NCI-H2227 (cell line): ENCODE data around the gene CHAF1B.

ENCODE experiments used
- DNase-seq: peaks from one replicate; lab custom pipeline; 2025; ENCODE audit not compliant: unreplicated experiment; lab: John Stamatoyannopoulos, UW

CHAF1B gene

GRCh38 chr21:36461277-36461917 is 76.2 kb downstream of the CHAF1B start:
- no peak for DNase-seq

- no peak for DNase-seq
Measured at GRCh38 chr21:36461918-36462486, 76.8 kb downstream of the CHAF1B start.

GRCh38 chr21:36463204-36463603 is 78.0 kb downstream of the CHAF1B start:
- no peak for DNase-seq

- no peak for DNase-seq
Measured at GRCh38 chr21:36463991-36464390, 78.8 kb downstream of the CHAF1B start.

GRCh38 chr21:36464590-36464989 is 79.4 kb downstream of the CHAF1B start:
- no peak for DNase-seq

- DNase-seq, result no peak
Measured at GRCh38 chr21:36465478-36465877, 80.3 kb downstream of the CHAF1B start.

- DNase-seq, result no peak
Measured at GRCh38 chr21:36466061-36466511, 80.9 kb downstream of the CHAF1B start.
